Type B pancreatic cell (in vitro differentiated cells): ENCODE results near the gene NUP58. TPM values are rescaled to one million over a fixed set of nuclear protein-coding genes. Genes with fewer than 3 reads are reported as not detected.
"Not testable (repeated sequence)": the region's sequence is repeated elsewhere in the genome, so short reads cannot be mapped to it uniquely, and the experiment has no call there.

ENCODE experiments used
- DNase-seq: peaks from one replicate; pipeline ENCODE4 v3.0.0; 2021; ENCODE audit warnings: mixed read lengths; ENCODE audit not compliant: unreplicated experiment; ENCODE audit errors: extremely low spot score
- H3K27ac Mint-ChIP-seq: 2 replicates; pipeline ENCODE4 v1.8.0; 2021; ENCODE audit warnings: mild to moderate bottlenecking, mixed read lengths
- H3K27me3 Mint-ChIP-seq: 2 replicates; pipeline ENCODE4 v1.8.0; 2021; ENCODE audit warnings: mixed read lengths
- H3K36me3 Mint-ChIP-seq: 2 replicates; pipeline ENCODE4 v1.8.0; 2021; ENCODE audit warnings: mixed read lengths
- H3K4me1 Mint-ChIP-seq: one replicate; pipeline ENCODE4 v1.8.0; 2021; ENCODE audit warnings: mixed read lengths; ENCODE audit not compliant: unreplicated experiment
- H3K4me3 Mint-ChIP-seq: 2 replicates; pipeline ENCODE4 v1.8.0; 2021; ENCODE audit warnings: mild to moderate bottlenecking, mixed read lengths
- H3K9me3 Mint-ChIP-seq: 2 replicates; pipeline ENCODE4 v1.8.0; 2021; ENCODE audit warnings: mixed read lengths
- CTCF ChIP-seq: fragments of 200-600 bp; sonication (generic); conservative IDR thresholded peaks from 2 replicates; pipeline ENCODE4 v1.5.0; 2021; ENCODE audit warnings: antibody characterized with exemption, mild to moderate bottlenecking
- total RNA-seq: library from RNA; stranded (reverse); gene quantifications from 2 replicates; pipeline ENCODE4 v1.2.1, GENCODE V29; 2021; ENCODE audit warnings: low replicate concordance

The NUP58 gene
- total RNA-seq, 1 donor from 2014 or later = 56.2 TPM

GRCh38 chr13:25306671-25307464 is 5.4 kb downstream of the NUP58 start:
- H3K27me3 Mint-ChIP-seq = no peaks in the 10 kb centered on the region
- no peak for DNase-seq
- no peak for TF ChIP-seq CTCF
- H3K27ac Mint-ChIP-seq = no peak overlapping the region
- peaks cover 23% of the 10 kb centered on the region for H3K4me1 Mint-ChIP-seq
- peaks cover 17% of the 10 kb centered on the region for H3K36me3 Mint-ChIP-seq
- no peaks in the 10 kb centered on the region for H3K9me3 Mint-ChIP-seq
- no peak overlapping the region for H3K4me3 Mint-ChIP-seq

GRCh38 chr13:25310891-25311290 is 9.5 kb downstream of the NUP58 start:
- H3K4me1 Mint-ChIP-seq = peaks cover 4% of the 10 kb centered on the region
- H3K36me3 Mint-ChIP-seq = peaks cover 25% of the 10 kb centered on the region
- no peaks in the 10 kb centered on the region for H3K9me3 Mint-ChIP-seq
- H3K27me3 Mint-ChIP-seq = no peaks in the 10 kb centered on the region
- TF ChIP-seq CTCF = no peak
- DNase-seq = no peak
- no peak overlapping the region for H3K27ac Mint-ChIP-seq
- no peak overlapping the region for H3K4me3 Mint-ChIP-seq

- not testable (repeated sequence) for H3K9me3 Mint-ChIP-seq, DNase-seq, H3K4me3 Mint-ChIP-seq, H3K4me1 Mint-ChIP-seq, H3K27me3 Mint-ChIP-seq
- Mint-ChIP-seq H3K27ac (peak overlapping the region; percentile 37), H3K36me3 (peaks cover 21% of the 10 kb centered on the region)
Measured at GRCh38 chr13:25318946-25319345, 17.5 kb downstream of the NUP58 start.

GRCh38 chr13:25319771-25320170 is 18.3 kb downstream of the NUP58 start:
- Mint-ChIP-seq H3K4me1 (no peaks in the 10 kb centered on the region), H3K27ac (no peak overlapping the region), H3K27me3 (no peaks in the 10 kb centered on the region), H3K4me3 (no peak overlapping the region), H3K36me3 (peaks cover 23% of the 10 kb centered on the region), H3K9me3 (no peaks in the 10 kb centered on the region)
- DNase-seq = no peak
- no peak for TF ChIP-seq CTCF

- Mint-ChIP-seq H3K27ac (no peak overlapping the region), H3K36me3 (peaks cover 23% of the 10 kb centered on the region), H3K4me3 (no peak overlapping the region), H3K4me1 (no peaks in the 10 kb centered on the region), H3K9me3 (no peaks in the 10 kb centered on the region), H3K27me3 (no peaks in the 10 kb centered on the region)
- no peak for TF ChIP-seq CTCF
- no peak for DNase-seq
Measured at GRCh38 chr13:25324100-25324499, 22.7 kb downstream of the NUP58 start.

GRCh38 chr13:25329706-25330105 is 28.3 kb downstream of the NUP58 start:
- Mint-ChIP-seq H3K27ac (no peak overlapping the region), H3K36me3 (peaks cover 32% of the 10 kb centered on the region), H3K9me3 (no peaks in the 10 kb centered on the region), H3K4me1 (no peaks in the 10 kb centered on the region), H3K4me3 (no peak overlapping the region), H3K27me3 (no peaks in the 10 kb centered on the region)
- DNase-seq = no peak
- TF ChIP-seq CTCF = no peak
